Posterior vena cava (tissue), 2 donors: ENCODE measurements around the gene SELENOI. TPM values are rescaled to one million over a fixed set of nuclear protein-coding genes. Genes with fewer than 3 reads are reported as not detected.
A peak's percentile ranks its signal among the peaks of the same experiment; 100 is the strongest.
"Not testable (repeated sequence)": the region's sequence is repeated elsewhere in the genome, so short reads cannot be mapped to it uniquely, and the experiment has no call there.

ENCODE experiments used
- DNase-seq: peaks from one replicate; pipeline ENCODE4 v3.0.0-alpha.2; 2020; ENCODE audit warnings: low spot score
- intact Hi-C, 2 donors: fragments of 100-400 bp; cut with DNase I; formaldehyde crosslinking; loops; one replicate each; pipeline versions ENCODE4 v1.14.1 to v1.14.2; 2022 to 2023
- long read RNA-seq, 2 donors: library from polyadenylated mRNA; unstranded; transcript quantifications; one replicate each; pipeline ENCODE4 v2.0.0, GENCODE V29; 2020 to 2021
- total RNA-seq, 2 donors: library from RNA; stranded (reverse); fragmentation: NEBNext Ultra II Directional; extraction: Animal tissue kit (Norgen Biotek cat#: 25700); gene quantifications; one replicate each; pipeline ENCODE4 v1.2.1, GENCODE V29; 2021
- donor health status: DM: yes; HTN: yes; CAD: no.
- donor health status: DM: yes; HTN: yes; CAD: no.

SELENOI gene, protein sequence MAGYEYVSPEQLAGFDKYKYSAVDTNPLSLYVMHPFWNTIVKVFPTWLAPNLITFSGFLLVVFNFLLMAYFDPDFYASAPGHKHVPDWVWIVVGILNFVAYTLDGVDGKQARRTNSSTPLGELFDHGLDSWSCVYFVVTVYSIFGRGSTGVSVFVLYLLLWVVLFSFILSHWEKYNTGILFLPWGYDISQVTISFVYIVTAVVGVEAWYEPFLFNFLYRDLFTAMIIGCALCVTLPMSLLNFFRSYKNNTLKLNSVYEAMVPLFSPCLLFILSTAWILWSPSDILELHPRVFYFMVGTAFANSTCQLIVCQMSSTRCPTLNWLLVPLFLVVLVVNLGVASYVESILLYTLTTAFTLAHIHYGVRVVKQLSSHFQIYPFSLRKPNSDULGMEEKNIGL
- 10 to 100 TPM; 12.2 to 14.6 TPM for total RNA-seq
- long read RNA-seq, donor 1, partial matches to known transcripts = 0 of 2 reads
- long read RNA-seq, donor 1, other reads (novel, unspliced or antisense) = 2 of 2 reads
- long read RNA-seq, donor 2, full-length matches to known transcripts = 1 of 3 reads
- long read RNA-seq, donor 2, partial matches to known transcripts = 0 of 3 reads
- long read RNA-seq, donor 2, other reads (novel, unspliced or antisense) = 2 of 3 reads

DNA sequence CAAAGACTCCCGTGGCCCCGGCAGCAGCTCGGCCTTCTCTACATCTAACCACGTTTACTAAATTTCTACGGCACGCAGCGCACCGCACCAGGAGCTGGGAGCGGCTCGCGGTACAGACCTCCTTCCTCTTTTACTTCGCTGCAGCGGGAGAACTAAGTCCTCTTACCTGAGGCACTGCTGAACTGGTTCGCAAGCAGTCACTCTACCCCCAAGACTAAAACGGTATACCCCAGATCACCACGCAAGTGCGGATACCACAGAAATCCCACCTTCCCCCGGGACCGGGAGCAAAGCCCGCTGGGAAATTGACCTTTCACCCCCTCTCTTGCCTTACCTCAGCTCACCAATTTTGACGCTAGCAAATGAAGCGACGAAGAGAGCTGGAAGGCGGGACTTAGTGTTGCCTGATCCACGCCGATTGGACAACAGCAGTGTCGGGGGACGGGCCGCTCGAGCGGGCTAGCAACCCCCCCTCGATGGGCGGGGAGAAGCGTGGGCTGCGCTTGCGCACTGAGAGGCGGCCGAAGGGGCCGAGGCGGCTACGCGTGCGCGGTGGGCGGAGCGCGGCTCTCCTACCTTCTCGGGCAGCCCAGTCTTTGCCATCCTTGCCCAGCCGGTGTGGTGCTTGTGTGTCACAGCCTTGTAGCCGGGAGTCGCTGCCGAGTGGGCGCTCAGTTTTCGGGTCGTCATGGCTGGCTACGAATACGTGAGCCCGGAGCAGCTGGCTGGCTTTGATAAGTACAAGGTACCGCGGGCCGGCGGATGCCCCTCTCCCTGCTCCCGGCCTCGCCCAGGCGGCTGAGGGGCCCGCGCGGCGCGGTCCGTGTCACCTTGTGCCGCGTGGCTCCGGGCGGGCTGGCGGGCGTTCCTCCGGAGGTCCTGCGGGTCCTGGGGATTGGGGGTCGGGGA lies at the start of gene SELENOI:
Gene SELENOI (plus strand): TSS at position 599 of the 909 bp plus-strand sequence. CDS start 90 bp downstream, at position 689.
- intact Hi-C loops = loop anchor here in 1 of 2 donors (5.0 kb wide), 1 partner anchor 93 kb away; no protein-coding TSS in a partner anchor
- peak; percentile 100 for DNase-seq

DNA sequence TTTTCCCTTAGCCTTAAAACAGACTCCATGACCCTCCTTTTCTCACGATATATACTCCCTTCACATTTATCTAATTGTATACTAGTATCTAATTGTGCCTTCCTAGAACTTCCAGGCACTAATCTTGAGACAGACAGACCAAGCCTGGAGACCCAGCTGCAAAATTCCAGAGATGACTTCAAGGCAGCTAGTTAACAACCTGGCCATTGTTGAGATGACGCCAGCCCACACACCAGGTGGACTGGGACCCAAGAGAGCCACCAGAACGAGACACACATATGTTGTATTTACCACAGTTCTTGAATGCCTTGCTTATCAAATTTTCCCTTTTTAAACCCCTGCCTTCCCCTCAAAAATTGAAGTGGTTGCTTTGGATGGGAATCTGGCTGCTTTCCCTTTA lies 48.9 kb upstream of the SELENOI start:
- intact Hi-C loops = no loop called here
- DNase-seq = no peak

DNA sequence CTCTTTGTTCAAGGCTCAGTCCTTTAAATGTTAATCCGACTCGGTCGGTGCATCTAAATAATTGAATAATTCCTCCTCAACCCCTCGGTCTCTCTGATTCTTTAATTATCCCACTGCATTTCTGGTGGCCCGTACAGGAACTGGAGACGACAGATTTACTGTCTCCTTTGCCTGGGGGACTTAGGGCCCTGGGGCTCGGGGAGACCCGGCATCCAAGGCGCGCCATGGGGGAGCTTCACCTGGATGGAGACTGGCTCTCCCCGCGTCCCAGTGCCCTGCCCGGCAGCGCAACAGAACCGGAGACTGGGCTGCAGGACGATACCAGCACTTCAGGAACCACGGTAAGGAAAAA lies 47.7 kb upstream of the SELENOI start:
- intact Hi-C loops = no loop called here

DNA sequence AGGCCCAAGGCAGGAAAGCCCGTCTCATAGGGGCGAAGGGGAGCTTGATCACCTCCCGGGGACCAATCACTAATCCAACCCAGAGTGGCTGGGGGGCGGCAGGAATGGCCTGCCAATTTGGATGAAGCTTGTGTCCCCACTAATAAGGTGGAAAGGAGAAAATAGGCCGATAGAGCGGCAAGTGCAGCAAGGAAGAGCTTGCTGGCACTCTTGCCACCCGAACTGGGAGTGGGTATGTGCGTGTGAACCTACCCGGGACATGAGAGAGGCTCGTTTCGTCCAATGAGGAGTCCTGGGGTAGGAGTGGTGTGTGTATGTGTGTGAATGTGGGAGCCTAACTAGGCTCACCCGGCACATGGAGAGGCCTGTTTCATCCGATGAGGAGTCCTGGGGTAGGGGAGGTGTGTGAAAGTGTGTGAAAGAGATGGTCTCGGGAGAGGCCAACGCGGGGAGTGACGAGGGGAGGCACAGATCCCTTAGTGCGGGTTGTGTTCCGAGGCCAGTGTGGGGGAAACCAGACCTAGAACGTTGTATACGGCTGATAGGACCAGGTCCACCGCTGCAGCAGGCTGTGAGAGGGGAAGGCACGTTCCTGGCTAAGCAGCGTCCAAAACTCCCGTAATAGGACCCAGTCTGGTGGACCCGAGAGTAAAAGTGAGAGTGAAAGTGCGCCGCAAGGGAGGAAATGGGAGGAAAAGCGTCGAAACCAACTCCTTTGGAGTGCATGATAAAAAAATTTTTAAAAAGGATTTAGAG lies 47.1 kb upstream of the SELENOI start:
- intact Hi-C loops = no loop called here
- no peak for DNase-seq

More for the DNA sequence above, 47.7 kb upstream of the SELENOI start:
- no peak for DNase-seq

DNA sequence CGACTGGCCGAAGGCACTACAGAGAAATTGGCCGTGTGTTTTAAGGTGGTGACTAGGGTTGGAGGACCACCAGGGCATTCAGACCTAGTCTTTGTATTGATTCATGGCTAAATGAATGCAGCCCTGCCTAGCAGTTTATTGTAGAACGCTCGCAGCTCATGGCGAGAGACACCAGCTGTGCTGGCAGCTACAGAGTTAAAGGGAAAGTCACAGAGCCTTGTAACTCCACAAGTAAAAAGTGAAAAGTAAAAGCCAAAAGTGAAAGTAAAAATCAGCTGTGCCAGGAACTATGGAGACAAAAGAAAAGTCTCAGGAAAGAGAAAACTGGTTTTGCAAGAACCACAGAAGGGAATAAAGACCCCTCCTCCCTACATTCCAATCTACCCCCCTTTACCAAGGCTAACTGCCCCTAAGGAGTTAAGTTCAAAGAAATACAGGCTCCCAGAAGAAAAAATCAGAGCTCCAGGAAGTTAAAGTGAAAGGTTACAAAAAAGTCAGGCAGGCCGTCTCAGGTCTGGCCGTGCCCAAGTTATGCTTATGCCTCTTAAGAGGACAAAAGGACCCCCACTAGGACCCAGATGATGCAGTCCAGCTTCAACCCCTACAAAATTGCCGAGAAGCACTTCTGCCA lies 46.4 kb upstream of the SELENOI start:
- intact Hi-C loops = no loop called here
- no peak for DNase-seq

DNA sequence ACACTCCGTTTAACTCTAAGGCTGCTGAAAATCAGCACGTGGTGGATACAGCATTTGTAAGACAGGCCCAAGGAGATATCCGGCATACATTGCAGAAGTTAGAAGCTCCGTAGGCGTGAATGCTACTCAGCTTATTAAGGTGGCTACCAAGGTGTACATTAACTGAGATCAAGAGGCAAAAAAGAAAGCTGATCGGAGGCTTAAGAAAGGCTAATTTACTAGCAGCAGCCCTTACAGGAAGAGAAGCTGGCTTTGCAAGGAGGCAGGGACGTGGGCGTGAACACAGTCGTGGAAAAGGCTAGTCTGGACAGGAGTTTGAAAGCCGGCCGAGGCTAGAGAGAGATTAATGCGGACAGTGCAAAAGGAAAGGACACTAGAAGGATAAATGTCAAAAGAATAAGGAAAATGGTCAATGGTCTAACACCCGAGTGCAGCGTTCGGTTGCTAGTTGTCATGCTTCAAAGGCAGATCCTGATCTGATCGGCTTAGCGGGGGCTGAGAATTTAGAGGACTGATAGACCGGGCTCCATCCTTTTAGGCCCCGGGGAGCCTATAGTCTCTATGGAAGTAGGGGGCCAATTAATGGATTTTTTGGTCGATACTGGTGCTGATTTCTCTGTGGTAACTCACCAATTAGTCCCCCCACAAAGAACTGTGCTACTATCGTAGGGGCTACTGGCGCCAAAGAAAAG lies 45.6 kb upstream of the SELENOI start:
- intact Hi-C loops = no loop called here
- DNase-seq = no peak

DNA sequence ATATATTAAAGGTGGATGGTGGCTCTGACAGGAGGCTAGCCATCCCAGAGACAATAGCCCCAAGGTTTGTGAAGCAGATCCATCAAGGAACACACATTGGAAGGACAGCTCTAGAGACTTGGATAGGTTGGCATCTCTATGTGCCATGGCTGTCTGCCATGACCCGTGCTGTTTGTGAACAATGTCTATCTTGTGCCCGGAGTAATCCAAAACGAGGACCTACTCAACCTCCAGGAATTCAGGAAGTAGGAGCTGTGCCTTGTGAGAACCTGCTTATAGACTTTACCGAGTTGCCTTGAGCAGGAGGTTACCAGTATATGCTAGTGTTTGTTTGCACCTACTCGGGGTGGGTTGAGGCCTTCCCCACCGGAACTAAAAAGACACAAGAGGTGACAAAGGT lies 43.1 kb upstream of the SELENOI start:
- intact Hi-C loops = no loop called here
- no peak for DNase-seq

DNA sequence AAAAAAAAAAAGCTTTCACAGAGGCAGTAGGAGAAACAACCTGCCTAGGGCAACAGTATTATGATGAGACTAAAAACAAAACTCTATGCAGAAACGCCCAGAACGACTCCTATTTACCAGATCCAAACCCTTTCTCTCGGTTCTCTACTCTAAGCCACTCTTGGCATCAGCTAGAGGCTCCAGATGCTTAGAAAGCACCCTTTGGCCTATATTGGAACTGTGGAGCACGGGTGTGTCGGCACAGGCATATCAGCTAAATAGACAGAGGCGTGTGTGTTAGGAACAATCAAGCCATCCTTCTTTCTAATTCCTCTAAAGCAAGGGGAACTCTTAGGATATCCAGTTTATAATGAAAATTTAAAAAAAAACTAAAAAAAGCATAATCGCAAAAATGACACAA lies 40.8 kb upstream of the SELENOI start:
- intact Hi-C loops, DNase-seq: not testable (repeated sequence)

DNA sequence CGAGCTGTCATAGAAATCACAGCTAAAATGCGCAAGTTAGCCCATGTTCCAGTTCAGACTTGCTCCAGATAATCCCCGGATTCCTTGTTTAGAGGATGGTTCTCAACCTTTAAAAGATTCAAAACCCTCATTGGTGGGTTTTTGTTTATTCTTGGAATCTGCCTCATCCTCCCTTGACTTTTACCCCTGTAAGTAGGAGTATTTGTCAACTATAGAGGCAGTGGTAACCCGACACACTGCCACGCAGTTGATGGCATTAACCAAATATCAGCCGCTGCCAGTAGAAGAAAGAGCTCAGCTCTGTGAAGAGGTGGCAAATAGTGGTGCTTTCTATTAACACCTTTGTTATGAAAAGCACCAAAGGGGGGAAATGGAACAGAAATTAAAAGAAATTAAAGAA lies 40.4 kb upstream of the SELENOI start:
- intact Hi-C loops = no loop called here
- no peak for DNase-seq

DNA sequence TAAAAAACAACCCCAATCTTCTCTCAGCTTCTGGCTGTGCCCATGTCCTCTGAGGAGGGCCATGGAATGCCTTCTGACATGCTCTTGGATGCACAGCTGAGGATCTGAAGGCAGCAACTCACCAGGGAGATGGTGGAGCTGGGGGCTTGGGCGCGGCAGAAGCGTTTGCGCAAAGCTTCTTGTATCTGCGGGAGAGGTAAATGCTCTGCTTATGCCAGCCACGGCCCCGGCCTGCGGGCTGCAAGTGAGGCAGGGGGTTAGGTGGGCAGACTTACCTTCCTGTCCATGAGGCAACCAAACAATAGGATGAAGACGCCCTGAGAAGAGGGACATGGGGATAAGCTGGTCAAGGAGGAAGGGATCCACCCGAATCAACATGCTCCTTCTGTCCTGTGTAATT lies 36.0 kb upstream of the SELENOI start:
- DNase-seq = no peak
- intact Hi-C loops = no loop called here

DNA sequence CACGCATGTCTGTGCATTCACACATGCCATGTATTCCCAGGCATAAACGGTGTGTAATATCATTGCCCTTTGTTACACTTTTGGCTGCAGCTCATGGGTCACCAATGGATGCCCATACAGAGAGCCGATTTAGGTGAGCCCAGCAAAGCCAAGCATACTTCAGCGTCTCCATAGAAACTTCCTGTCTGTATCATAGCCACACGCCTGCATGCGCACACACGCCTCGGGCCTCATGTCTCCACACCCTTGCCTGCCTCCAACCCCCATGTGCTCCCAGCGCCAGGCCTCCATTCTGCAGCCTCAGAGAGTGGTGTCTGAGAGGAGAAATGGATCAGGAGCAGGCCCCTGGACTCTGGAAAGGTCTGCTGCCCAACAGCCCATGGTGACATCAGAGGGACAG lies 33.5 kb upstream of the SELENOI start:
- DNase-seq = no peak
- intact Hi-C loops = no loop called here

DNA sequence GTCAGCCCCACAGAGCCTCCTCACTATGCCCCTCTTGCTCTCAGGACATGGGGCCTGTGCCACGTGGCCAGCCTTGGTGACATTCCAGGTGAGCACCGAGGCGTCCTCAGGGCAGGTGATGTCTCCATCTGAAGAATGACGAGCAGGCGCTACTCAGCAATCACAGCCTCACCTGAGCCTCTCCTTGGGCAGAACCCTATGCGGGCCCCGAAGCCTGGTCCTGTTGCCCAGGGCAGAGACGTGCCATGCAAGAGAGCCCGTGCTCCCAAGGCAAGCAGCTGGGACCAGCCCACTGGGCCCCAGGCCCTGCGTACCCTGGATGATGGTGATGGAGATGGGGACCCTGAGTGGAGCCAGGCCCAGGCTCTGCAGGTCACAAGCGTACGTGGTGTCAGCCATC lies 32.5 kb upstream of the SELENOI start:
- DNase-seq = no peak
- intact Hi-C loops = no loop called here

DNA sequence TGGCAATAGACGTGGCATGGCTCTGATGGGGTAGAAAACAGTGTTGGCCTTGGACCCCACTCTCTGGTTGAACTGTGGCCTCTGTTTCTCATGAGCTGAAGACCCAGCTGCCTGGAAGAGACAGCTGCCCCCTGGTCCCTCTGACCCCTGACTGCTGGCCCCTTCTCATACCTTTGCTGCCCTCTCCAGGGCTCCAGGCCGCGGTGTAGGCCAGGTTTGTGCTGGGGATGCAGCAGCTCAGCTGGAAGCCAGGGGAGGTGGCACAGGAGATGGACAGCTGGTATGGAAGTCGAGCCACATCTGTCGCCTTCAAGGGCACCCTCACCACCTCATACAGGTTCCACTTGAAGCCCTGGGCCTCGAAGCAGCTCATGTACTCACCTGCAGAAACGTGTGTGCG lies 31.7 kb upstream of the SELENOI start:
- intact Hi-C loops = no loop called here
- DNase-seq = peak; percentile 68

DNA sequence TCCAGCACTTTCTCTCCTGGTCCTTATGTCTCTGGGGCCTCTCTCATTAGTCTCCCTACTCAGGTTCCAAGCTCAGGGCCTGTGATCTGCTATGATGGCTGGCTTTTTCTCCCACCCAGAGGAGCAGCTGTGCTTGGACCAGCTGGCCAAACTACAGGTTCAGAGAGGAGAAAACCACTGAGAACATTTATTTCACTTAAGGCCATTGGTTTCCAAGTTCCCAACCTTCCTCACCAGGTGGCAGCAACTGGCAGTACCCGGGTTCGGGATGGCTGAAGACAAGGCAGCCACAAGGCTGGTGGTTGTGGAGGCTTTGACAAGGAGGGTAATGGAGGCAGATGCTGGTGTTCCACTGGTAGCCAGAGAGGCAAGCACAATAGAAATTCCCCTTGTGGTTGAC lies 29.9 kb upstream of the SELENOI start:
- no peak for DNase-seq
- intact Hi-C loops = no loop called here

DNA sequence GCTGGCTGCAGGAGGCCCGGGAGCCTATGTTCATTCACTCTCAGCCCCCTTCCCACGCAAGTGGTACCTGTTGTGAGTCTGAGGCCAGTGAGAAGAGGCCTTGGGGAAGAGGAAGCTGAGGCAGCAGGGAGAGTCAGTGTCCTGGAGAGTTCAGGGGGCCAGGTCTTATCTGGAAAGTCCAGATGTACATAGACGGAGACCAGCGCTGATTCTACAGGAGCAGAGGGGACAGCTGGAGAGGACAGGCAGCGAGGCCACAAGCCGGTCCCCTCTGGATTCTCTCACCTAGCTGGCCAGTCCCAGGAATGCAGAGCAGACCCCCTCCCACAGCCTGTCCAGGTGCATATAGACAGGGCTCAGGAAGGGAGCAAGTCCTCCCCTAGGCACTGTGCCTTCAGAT lies 29.1 kb upstream of the SELENOI start:
- DNase-seq = no peak
- intact Hi-C loops = no loop called here

DNA sequence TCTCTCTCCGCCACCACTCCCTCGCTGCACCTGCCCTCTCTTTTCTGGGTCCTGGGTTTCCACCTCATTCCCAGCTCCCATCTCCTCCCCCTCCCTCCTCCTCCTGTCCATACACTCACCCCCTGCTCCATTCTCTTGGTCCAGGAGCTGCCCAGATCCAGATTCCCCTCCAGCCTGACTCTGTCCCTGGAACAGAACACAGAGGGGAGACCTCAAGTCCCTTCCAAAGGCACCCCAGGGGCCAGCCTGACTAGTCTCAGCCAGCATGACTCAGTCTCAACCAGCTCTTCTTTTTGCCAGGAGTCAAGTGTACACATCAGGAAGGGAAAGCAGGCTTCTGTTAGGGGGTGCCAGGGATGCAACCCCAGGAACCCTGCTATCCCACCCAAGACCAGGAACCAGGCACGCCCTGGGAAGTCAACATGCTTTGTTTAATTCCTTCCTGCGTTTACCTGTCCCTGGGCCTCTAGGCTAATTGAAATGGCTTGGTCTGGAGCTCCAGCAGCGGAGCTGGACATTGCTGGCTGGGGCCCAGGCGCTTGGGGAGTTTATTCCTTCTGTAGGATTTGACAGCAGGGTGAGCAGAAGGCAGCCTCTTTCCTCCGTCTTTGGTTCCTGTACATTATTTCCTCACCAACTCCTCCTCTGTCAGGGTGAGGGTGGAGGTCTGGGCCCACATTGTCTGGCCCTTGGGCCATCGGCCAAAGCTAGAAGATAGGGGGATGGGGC lies 28.4 kb upstream of the SELENOI start:
- DNase-seq = no peak
- intact Hi-C loops = no loop called here

DNA sequence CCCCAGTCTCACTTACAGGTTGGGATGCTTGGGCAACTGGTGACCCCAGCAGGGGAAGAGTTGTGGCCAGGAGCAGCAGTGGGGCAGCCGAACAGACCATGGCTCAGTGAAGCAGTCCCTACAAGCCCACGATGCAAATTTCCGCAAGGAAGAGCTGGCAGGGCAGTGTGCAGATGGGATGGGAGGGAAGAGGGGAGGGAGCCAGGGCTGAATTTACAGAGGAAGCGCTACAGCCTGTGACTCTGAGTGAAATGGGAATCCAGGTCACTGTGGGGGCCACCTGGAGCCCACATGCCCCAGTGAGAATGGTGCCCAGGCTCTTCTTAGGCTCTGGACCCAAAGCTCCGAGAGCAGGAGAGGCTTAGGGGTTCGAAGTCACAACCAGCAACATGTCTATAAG lies 27.0 kb upstream of the SELENOI start:
- intact Hi-C loops = no loop called here
- DNase-seq = no peak

DNA sequence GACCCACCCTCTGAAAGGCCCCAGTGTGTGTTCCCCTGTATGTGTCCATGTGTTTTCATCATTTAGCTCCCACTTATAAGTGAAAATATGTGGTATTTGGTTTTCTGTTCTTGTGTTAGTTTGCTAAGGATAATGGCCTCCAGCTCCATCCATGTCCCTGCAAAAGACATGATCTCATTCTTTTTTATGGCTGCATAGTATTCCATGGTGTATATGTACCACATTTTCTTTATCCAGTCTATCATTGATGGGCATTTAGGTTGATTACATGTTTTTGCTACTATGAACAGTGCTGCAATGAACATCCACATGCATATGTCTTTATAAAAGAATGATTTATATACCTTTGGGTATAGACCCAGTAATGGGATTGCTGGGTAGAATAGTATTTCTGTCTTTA lies 21.5 kb upstream of the SELENOI start:
- intact Hi-C loops = loop anchor here in 1 of 2 donors (10.0 kb wide), 1 partner anchor 80 kb away; the partner anchor contains the start of genes HADHA and HADHB
- DNase-seq = not testable (repeated sequence)
